ENCODE results near the gene RP2.

DNA sequence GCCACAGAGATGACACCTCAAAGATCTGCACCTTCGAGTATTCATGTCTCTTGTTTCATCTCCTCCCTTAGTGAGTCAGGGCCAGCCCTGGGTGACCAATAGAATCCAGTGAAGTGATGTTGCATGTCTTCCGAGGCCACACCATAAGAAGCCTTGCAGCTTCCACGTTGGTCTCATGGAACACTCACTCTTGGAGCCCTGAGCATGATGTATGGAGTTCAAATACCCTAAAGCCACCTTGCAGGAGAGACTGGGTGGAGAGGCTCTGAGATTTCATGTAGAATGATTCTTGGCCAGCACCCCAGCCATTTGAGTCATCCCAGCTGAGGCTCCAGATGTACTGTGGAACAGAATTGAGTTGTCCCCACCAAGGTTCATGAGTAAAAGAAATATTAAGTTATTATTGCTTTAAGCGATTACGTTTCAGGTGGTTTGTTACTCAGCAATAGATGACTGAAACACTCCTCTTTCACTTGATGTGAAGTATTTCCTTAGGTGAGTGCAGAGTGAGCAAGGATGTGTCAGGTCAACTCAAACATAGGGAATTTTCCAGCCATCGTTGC lies 5.0 kb upstream of the RP2 start:
- no peak for TF ChIP-seq EZH2 (IDR thresholded peaks at IDR 0.05; ENCODE audit: low read length)
- TF ChIP-seq, protein P1, sequence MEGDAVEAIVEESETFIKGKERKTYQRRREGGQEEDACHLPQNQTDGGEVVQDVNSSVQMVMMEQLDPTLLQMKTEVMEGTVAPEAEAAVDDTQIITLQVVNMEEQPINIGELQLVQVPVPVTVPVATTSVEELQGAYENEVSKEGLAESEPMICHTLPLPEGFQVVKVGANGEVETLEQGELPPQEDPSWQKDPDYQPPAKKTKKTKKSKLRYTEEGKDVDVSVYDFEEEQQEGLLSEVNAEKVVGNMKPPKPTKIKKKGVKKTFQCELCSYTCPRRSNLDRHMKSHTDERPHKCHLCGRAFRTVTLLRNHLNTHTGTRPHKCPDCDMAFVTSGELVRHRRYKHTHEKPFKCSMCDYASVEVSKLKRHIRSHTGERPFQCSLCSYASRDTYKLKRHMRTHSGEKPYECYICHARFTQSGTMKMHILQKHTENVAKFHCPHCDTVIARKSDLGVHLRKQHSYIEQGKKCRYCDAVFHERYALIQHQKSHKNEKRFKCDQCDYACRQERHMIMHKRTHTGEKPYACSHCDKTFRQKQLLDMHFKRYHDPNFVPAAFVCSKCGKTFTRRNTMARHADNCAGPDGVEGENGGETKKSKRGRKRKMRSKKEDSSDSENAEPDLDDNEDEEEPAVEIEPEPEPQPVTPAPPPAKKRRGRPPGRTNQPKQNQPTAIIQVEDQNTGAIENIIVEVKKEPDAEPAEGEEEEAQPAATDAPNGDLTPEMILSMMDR (optimal IDR thresholded peaks at IDR 0.05 in 1 of 3, IDR thresholded peaks at IDR 0.05 in 1 of 3, conservative IDR thresholded peaks at IDR 0.05 in 1 of 3; ENCODE audit: extremely low read depth in 1 of 3, insufficient read depth in 2 of 3, low read length in 3 of 3): no peak

Data from keratinocyte (primary cell).